HG02970 (cell line): ENCODE measurements around the gene PIK3CD.

Source experiments
- ATAC-seq: cut with Tn5 transposase; IDR thresholded peaks from one replicate; pipeline ENCODE4 v1.9.1; 2021; ENCODE audit warnings: mild to moderate bottlenecking, moderate library complexity, moderate number of reproducible peaks; ENCODE audit not compliant: unreplicated experiment, low FRiP score

Gene PIK3CD

GRCh38 chr1:9715536-9716226 lies 64.2 kb downstream of the PIK3CD start:
- ATAC-seq: no peak

DNA sequence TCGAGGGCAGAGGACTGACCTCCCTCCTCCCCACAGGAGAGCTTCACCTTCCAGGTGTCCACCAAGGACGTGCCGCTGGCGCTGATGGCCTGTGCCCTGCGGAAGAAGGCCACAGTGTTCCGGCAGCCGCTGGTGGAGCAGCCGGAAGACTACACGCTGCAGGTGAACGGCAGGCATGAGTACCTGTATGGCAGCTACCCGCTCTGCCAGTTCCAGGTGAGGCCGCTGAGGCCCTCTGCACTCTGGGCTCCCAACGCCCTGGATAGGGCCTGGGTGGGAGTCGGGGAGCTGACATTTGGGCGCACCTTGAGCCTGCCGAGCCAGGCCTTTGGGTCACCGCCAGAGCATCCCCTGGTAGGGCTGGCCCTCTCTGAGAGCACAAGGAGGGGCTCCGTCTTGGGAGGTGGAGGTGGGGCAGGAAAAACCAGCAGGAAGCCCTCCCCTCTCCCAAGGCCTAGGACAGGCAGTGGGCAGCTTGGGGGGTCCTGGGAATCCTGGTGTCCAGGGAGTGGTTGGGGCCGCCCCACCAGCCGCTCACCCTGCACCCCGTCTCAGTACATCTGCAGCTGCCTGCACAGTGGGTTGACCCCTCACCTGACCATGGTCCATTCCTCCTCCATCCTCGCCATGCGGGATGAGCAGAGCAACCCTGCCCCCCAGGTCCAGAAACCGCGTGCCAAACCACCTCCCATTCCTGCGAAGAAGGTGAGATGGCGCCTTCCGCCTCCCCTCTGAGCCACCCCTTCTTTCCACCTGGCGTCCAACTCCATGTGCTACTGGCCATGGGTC lies 65.1 kb downstream of the PIK3CD start:
- ATAC-seq: no peak

- ATAC-seq: no peak
Measured at GRCh38 chr1:9717193-9718005, 65.9 kb downstream of the PIK3CD start.

DNA sequence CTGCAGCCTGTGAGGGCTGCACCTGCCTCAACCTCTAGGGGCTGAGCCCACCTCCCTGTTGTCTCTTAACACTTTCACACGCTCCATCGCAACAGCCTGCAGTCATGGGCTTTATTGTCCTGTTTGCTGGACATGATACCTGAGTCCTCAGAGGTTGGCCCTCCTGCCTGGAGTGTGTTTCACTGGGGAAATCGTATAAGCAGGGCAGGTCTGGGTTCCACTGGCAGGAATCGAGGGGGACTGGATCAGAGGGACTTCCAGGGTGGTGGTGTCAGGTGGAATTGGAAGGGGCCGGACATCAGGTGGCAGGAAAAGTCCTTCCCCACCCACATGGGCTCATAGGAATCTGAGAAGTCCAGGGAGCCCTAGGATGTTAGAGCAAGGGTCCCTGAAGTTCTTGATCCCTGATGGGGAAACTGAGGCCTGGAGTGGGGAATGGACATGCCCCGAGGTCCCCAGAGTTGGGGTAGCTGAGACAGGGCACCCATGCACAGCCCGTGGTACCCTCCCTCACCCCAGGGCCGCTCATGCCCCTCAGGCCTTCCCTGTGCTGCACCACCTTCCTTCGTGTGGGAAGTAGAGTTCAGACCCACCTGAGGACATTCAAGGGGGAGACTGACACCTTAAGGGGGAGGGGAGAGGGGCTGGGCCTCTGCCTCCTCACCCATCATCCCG lies 66.6 kb downstream of the PIK3CD start:
- no peak for ATAC-seq

GRCh38 chr1:9719978-9720722 lies 68.6 kb downstream of the PIK3CD start:
- no peak for ATAC-seq

GRCh38 chr1:9720785-9721605 lies 69.5 kb downstream of the PIK3CD start:
- ATAC-seq: no peak

- no peak for ATAC-seq
Measured at GRCh38 chr1:9721606-9722377, 70.3 kb downstream of the PIK3CD start.

- no peak for ATAC-seq
Measured at GRCh38 chr1:9722378-9722749, 70.8 kb downstream of the PIK3CD start.

DNA sequence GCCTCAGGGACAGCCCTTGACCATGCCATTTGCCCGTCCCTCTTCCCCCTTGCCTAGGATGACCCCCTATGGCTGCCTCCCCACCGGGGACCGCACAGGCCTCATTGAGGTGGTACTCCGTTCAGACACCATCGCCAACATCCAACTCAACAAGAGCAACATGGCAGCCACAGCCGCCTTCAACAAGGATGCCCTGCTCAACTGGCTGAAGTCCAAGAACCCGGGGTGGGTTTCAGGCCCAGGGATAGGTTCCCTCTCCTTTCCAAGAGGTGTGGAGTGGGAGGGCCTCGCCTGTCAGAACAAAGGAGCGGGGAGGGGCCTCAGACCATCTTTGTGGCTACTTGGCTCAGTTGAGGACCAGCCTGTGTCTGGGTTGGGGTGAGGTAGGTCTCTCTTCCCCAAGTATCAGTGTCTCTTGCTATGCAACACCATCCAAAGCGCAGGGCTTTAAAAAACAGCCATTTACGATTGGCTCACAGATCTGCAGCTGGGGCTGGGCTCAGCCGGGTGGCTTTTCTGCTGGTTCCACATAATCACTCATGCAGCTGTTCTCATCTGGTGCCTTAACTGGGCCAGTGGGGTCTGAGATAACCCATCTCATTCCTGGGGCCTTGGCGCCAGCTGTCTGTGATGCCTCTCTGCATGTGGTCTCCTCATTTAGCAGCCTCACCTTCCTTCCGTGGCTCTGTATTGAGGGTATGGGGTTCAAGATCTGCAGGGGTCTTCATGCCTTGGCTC lies 71.7 kb downstream of the PIK3CD start:
- no peak for ATAC-seq

- ATAC-seq: no peak
Measured at GRCh38 chr1:9723926-9724325, 72.4 kb downstream of the PIK3CD start.

DNA sequence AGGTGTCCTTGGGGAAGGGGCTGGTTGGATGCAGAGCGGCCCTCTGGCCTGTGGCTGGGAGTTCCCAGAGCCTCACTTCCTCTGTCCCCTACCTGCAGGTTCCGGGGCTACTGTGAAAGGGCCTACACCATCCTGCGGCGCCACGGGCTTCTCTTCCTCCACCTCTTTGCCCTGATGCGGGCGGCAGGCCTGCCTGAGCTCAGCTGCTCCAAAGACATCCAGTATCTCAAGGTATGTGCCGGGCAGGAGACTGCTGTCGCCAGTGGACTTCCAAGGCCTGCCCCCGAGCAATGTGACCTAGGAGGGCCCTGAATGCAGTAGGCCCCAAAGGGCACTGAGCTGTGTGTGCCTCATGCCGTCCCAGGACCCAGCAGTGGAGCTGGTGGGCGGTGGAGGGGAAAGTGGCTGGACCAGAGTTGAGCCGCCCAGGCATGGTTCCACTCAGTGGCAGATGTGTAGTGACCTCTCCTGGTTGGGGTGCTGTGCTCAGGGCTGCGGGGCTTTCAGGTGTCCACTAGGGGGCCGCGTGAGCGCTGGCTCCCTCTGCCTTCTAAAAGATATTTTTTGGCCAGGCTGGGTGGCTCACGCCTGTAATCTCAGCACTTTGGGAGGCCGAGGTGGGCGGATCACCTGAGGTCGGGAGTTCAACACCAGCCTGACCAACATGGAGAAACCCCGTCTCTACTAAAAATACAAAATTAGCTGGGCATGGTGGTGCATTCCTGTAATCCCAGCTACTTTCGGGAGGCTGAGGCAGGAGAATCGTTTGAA lies 73.4 kb downstream of the PIK3CD start:
- ATAC-seq: no peak

DNA sequence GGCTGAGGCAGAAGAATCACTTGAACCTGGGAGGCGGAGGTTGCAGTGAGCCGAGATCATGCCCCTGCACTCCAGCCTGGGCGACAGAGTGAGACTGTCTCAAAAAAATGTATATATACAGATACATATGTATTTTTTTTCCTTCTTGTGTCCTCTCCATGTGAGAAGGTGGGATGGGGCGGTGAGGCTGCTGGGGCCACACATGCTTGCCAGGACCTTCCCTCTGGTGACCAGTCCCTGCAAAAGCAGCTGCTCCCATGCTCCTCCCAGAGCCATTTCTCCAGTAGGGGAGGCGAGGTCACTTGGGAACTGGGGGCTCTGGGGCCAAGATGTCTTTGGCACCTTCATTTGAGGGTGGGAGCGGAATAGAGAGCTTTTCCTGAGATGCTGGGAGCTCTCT lies 74.9 kb downstream of the PIK3CD start:
- no peak for ATAC-seq

DNA sequence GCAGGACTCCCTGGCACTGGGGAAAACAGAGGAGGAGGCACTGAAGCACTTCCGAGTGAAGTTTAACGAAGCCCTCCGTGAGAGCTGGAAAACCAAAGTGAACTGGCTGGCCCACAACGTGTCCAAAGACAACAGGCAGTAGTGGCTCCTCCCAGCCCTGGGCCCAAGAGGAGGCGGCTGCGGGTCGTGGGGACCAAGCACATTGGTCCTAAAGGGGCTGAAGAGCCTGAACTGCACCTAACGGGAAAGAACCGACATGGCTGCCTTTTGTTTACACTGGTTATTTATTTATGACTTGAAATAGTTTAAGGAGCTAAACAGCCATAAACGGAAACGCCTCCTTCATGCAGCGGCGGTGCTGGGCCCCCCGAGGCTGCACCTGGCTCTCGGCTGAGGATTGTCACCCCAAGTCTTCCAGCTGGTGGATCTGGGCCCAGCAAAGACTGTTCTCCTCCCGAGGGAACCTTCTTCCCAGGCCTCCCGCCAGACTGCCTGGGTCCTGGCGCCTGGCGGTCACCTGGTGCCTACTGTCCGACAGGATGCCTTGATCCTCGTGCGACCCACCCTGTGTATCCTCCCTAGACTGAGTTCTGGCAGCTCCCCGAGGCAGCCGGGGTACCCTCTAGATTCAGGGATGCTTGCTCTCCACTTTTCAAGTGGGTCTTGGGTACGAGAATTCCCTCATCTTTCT lies 75.5 kb downstream of the PIK3CD start:
- no peak for ATAC-seq

- ATAC-seq: no peak
Measured at GRCh38 chr1:9728451-9729295, 77.1 kb downstream of the PIK3CD start.

DNA sequence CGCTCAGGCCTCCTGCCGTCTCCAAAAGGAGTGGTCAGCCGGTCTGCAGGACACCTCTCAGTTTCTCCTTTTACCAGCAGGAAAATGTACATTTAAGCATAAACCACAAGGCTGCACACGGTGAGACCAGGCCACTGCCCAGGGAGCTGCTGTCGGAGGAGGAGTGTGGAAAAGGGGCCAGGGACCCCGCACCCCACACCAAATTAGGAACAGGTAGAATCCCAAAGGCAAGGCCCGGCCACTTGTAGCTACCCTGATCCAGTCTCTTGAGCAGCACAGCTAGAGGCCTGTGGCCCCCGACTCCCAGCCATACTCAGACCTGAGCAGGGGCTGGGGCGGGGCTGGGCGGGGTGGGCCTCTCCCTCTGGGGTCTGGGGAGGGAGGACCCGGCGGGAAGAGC lies 78.0 kb downstream of the PIK3CD start:
- ATAC-seq: no peak
